Stimulated activated CD8-positive, alpha-beta memory T cell treated with anti-CD3 and anti-CD28 coated beads, Interleukin-12 subunit alpha, Interleukin-12 subunit beta, amount 100 ng/mL, for 24 hours (primary cell): ENCODE measurements around the gene INSYN2B.
"Not testable (repeated sequence)": the region's sequence is repeated elsewhere in the genome, so short reads cannot be mapped to it uniquely, and the experiment has no call there.

Experiments
- DNase-seq: peaks from one replicate; pipeline ENCODE4 v3.0.0-alpha.2; 2020; ENCODE audit errors: extremely low read depth

INSYN2B gene

GRCh38 chr5:169848792-169849191, 131.5 kb downstream of the INSYN2B start:
- no peak for DNase-seq

DNA sequence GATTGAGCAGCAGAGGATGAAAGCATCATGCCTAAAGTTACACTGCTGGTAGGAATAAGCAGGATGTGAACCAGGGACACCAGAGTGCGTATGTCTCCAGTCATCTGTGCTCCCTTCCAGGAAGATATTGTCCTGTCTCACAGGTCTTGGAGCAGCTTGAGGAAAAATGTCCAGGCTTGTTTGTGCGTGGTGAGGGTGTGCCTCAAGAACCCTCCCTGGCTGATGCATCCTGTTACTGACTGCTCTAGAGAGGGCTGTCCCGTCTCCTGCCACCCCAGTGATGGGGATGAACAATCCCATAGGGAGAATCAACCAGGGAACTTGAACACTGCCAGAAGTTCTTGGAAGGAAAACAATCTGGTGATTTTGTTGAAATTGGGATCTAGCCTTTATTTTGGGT, 132.0 kb downstream of the INSYN2B start:
- no peak for DNase-seq

DNA sequence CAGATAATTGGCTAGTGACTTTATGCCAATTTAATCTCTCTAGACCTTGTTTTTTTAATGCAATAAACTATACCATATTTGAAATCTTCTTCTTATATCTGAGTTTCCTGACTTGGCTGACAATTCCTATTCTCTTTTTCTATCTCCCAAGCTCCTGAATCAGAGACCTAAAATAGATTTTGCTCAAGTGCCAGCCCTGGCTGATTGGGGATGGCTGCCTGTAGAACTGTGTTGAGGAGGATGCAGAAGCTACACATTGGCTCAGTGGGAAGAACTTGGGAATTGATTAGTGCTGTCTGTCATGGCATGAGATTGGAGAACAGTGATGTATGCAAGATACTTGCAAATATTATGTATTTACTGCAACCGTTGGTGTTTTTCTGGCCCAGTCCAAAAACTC, 132.8 kb downstream of the INSYN2B start:
- DNase-seq: no peak

- DNase-seq: no peak
These were observed 137.6 kb downstream of the INSYN2B start for GRCh38 chr5:169842699-169843098.

- DNase-seq: no peak
These were observed 139.9 kb downstream of the INSYN2B start for GRCh38 chr5:169840405-169840804.

DNA sequence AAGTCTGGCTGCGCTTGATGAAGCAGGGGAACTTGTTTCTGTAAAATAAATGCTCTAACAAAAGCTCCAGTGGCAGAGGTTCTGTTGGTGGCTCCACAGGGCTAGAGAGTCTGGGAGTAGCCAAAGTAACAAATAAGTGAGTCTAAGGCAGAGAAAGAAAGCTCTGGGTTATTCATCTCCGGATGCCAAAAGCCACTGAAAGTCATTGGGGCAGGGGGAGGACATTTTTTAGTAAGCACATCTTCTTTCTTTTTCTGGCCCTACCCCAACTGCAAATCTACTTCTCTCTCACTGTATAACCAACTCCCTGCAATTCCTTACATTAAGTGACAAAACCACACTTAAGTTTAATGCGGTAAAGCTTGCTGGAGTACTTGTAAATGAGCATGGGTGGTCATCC, 141.6 kb downstream of the INSYN2B start:
- no peak for DNase-seq

GRCh38 chr5:169837686-169838085, 142.6 kb downstream of the INSYN2B start:
- DNase-seq: no peak

DNA sequence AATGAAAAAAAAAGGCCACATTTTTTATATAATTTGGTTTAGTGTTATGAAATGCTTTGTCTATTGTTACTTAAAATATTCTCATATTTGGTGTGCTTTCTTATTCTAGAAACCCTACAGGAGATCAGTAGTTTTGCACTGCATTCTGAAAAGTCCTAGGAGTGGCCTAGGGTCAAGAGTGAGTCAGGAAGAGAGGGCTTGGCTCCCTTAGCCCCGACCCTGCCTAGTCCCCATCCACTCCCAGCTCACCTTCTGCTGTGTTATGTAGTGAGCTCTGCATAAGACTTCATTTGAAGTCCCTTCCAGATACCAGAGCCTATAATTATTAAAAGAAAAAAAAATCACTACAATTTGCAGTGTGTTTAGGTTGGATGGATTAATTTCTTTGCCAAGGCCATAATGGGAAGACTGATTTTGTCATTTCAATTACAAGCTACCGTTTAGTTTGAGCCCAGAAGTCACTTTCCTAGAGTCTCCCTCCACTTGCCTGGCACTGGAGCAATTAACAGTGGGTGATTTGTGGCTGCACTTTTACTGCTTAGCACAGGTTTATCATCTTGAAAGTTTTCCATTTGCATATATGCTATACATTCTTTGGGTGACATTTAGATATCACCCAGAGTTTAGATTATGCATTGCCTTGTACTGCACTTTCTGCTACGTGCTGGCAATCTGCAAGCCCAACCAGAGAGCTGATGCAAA, 143.3 kb downstream of the INSYN2B start:
- DNase-seq: no peak

DNA sequence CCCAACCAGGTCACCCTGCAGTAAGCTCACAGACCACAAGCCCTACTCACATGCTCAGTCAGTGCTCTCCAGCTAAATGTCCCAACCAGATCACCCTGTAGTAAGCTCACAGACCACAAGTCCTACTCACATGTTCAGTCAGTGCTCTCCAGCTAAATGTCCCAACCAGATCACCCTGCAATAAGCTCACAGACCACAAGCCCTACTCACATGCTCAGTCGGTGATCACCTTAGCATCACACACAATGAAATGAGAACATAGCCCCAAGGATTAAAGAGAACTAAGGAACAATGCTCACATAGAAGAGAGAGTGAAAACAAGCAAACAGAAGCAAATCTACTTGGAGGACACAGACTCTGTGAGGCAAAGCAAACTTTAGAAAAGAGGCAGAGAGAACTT, 145.8 kb downstream of the INSYN2B start:
- DNase-seq: not testable (repeated sequence)

DNA sequence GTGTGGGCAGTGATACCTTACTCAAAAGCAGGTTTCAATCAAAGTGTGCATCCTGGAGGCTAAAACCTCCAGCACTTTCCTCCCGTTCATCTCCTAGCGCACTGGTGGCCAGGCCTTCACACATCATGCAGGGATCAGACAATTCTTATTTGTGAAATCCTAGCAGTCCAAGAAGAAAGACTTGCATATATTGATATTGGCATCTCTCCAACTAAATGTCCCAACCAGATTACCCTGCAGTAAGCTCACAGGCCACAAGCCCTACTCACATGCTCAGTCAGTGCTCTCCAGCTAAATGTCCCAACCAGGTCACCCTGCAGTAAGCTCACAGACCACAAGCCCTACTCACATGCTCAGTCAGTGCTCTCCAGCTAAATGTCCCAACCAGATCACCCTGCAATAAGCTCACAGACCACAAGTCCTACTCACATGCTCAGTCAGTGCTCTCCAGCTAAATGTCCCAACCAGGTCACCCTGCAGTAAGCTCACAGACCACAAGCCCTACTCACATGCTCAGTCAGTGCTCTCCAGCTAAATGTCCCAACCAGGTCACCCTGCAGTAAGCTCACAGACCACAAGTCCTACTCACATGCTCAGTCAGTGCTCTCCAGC, 146.5 kb downstream of the INSYN2B start:
- not testable (repeated sequence) for DNase-seq

DNA sequence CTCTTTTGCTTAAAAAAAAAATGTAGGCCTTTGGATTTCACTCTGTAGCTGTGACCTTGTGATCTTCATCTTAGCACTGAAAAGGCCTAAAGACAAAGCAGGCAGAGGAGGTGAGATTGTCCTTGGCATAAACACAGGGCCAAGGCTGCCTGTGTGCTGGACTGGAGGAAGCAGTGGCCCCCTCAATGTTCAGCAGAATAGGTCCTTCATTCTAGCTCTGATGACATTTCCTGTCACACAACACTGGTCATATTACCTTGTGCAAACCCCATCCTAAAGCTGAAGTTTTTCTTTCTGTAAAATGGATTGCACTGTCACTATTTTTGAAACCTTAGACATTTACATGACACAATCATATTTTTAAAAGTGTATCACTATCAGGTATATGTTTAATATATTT, 147.4 kb downstream of the INSYN2B start:
- no peak for DNase-seq

- DNase-seq: no peak
These were observed 148.0 kb downstream of the INSYN2B start for GRCh38 chr5:169832304-169832703.

DNA sequence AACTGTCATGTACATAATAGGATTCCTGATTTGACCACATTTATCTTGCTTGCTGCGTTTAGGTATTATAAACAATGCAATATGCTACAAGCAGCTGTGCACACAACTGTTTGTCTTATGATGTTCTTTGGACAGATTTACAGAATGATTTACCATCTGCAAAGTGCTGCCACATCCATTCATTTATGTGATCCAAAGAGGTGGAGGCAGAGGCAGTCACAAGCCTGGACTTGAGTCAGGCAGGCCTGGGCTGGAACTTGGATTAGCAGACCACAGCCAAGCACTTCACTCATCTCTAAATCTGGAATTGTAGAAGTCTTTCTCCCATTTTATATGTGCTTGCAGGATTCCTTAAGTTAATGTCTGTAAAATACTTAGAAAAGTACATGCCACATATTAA, 149.0 kb downstream of the INSYN2B start:
- DNase-seq: no peak

DNA sequence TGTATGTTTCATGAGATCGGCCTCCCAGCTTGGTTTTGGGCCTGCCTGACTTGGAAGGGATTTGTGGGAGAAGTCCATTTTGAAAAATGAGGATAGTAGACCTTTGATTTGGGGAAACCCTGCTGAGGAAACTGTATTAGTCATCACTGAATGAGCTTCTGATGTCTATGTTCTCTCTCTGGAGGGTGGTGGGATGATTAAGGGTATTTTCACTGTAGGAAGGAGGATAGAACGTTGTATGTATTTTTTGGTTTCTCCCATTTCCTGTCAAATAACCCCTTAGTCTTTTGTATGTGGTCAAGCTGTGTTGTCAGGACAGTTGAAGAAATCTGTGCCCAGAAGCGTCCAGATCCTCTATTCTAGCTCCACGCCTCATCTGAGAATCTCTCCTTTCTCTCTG, 151.9 kb downstream of the INSYN2B start:
- DNase-seq: no peak

DNA sequence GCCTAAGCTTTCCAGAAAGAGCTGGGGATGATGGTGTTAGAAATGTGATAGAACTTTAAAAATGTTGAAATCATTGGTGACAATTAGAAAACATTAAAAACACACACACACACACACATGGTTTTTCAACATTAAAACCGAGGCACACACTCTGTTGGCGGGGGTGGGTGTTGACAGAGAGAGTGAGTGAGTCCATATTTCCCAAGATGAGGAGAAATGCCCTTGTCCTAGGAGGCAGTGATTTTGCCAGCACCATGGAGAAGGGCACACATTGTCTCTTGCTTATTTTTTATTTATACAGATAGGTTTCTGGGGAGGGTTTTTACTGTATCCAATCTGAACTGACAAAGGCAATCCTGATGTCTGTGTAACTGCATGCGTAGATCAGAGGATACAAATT, 152.5 kb downstream of the INSYN2B start:
- no peak for DNase-seq

GRCh38 chr5:169826618-169827017, 153.7 kb downstream of the INSYN2B start:
- DNase-seq: no peak

- DNase-seq: no peak
These were observed 163.3 kb downstream of the INSYN2B start for GRCh38 chr5:169817031-169817430.

- DNase-seq: no peak
These were observed 165.8 kb downstream of the INSYN2B start for GRCh38 chr5:169814522-169814921.
